Choroid plexus epithelial cell (primary cell): ENCODE data around the gene CPEB1.
"Not testable (repeated sequence)": the region's sequence is repeated elsewhere in the genome, so short reads cannot be mapped to it uniquely, and the experiment has no call there.

ENCODE experiments used
- DNase-seq: peaks from one replicate; pipeline ENCODE4 v3.0.0-alpha.2; 2010; ENCODE audit warnings: low read depth
- H3K4me3 ChIP-seq: 2 replicates; pipeline ENCODE4 v1.5.1; 2011; ENCODE audit warnings: low read depth, mild to moderate bottlenecking, control low read depth, low read length, moderate library complexity
- CTCF ChIP-seq: conservative IDR thresholded peaks from 2 replicates; pipeline ENCODE4 v1.5.1; 2011; ENCODE audit warnings: low read depth, mild to moderate bottlenecking, control low read depth, inconsistent platforms, low read length, moderate library complexity

CPEB1 gene

GRCh38 chr15:82535566-82536408 lies 111.4 kb downstream of the CPEB1 start:
- no peak overlapping the region for H3K4me3 ChIP-seq
- TF ChIP-seq CTCF: no peak
- DNase-seq: no peak

- not testable (repeated sequence) for H3K4me3 ChIP-seq, DNase-seq
Measured at GRCh38 chr15:82535151-82535550, 112.0 kb downstream of the CPEB1 start.

- not testable (repeated sequence) for H3K4me3 ChIP-seq, DNase-seq
Measured at GRCh38 chr15:82534457-82534861, 112.7 kb downstream of the CPEB1 start.

- no peak for TF ChIP-seq CTCF
- H3K4me3 ChIP-seq: no peak overlapping the region
- DNase-seq: no peak
Measured at GRCh38 chr15:82533801-82534200, 113.4 kb downstream of the CPEB1 start.

- no peak overlapping the region for H3K4me3 ChIP-seq
- DNase-seq: no peak
- TF ChIP-seq CTCF: no peak
Measured at GRCh38 chr15:82532991-82533481, 114.1 kb downstream of the CPEB1 start.

GRCh38 chr15:82532383-82532990 lies 114.7 kb downstream of the CPEB1 start:
- no peak for DNase-seq
- TF ChIP-seq CTCF: no peak

GRCh38 chr15:82531496-82532382 lies 115.4 kb downstream of the CPEB1 start:
- TF ChIP-seq CTCF: no peak
- no peak overlapping the region for H3K4me3 ChIP-seq
- no peak for DNase-seq

More at GRCh38 chr15:82532383-82532990, 114.7 kb downstream of the CPEB1 start:
- no peak overlapping the region for H3K4me3 ChIP-seq
